ENCODE data around the gene LIMK1. TPM values are rescaled to one million over a fixed set of nuclear protein-coding genes. Genes with fewer than 3 reads are reported as not detected.
A peak's percentile ranks its signal among the peaks of the same experiment; 100 is the strongest.
"Not testable (repeated sequence)": the region's sequence is repeated elsewhere in the genome, so short reads cannot be mapped to it uniquely, and the experiment has no call there.

The LIMK1 gene
- total RNA-seq = 10 to 100 TPM; 48.4 to 52.9 TPM

DNA sequence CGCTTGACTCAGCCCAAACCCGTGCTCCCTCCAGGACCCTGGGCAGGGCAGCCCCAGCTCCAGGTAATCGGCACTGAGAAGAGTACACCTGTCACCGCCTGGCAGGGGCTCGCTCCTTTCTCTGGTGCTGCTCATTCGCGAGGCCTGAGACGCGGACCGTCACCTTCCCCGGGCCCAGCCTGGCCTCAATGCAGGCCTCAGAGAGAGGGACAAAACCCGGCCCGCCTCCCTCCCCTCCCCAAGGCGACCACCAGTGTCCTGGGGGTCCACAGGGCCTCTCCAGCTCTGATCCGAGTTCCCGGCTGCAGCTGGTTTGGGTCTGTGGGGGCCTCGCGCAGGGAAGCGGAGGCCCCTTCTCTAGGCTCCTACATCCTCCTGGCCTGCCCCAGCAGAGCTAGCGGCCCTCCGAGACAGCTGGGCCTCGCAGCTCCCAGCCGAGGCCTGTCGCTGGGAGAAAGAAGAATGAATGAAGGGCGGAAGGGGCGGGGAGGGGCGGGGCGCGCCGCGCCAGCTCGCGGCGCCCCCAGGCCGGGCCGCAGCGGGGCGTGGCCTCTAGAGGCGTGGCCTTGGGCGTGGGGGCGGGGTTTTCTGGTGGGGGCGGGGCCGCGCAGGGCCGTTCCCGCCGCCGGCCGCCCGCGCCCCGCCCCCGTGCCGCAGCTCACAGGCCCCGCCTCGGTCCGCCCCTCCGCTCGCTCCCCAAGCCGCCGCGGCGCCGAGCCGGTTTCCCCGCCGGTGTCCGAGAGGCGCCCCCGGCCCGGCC is at the start of gene LIMK1:
TSS of gene LIMK1 (plus strand) at position 688 of the 760 bp plus-strand sequence. CDS start 187 bp downstream, outside the sequence.
- no peaks in the 10 kb centered on the region for H3K36me3 Mint-ChIP-seq
- no peaks in the 10 kb centered on the region for H3K27me3 Mint-ChIP-seq
- no peaks in the 10 kb centered on the region for H3K9me3 Mint-ChIP-seq
- H3K4me1 Mint-ChIP-seq (ENCODE audit: low read depth in 2 of 2) = peaks cover 0 to 10% of the 10 kb centered on the region in 2 donors
- peak; percentile 93 to 97 for ATAC-seq
- DNase-seq (ENCODE audit: low spot score) = peak; percentile 89
- H3K4me3 Mint-ChIP-seq = peak within 1 kb of the TSS; percentile 82
- peak within 1 kb of the TSS; percentile 71 to 93 for H3K27ac Mint-ChIP-seq

DNA sequence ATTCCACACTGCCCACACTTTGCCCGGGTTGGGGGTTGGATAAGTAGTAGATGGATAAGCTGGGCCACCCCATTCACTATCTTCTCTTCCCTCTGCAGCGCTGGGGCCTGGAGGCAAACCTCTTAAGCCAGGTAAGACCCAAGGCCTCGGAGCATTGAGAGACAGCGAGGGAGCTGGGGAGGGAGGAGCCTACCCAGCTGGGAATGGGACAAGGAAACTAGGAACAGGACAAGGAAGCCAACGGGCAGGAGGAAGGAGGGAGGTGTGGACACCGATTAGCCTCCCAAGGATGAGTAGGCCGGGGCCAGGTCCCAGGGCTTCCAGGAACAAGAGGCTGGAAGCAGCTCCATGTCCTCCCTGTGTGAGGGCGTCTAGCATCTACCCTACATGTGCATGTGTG is 46.0 kb upstream of the LIMK1 start:
- ATAC-seq (no peak), DNase-seq (ENCODE audit: low spot score) (no peak)
- Mint-ChIP-seq H3K9me3 (no peaks in the 10 kb centered on the region), H3K27ac (no peak overlapping the region), H3K4me3 (no peak overlapping the region), H3K4me1 (ENCODE audit: low read depth in 2 of 2) (no peaks in the 10 kb centered on the region), H3K27me3 (no peaks in the 10 kb centered on the region), H3K36me3 (no peaks in the 10 kb centered on the region)

DNA sequence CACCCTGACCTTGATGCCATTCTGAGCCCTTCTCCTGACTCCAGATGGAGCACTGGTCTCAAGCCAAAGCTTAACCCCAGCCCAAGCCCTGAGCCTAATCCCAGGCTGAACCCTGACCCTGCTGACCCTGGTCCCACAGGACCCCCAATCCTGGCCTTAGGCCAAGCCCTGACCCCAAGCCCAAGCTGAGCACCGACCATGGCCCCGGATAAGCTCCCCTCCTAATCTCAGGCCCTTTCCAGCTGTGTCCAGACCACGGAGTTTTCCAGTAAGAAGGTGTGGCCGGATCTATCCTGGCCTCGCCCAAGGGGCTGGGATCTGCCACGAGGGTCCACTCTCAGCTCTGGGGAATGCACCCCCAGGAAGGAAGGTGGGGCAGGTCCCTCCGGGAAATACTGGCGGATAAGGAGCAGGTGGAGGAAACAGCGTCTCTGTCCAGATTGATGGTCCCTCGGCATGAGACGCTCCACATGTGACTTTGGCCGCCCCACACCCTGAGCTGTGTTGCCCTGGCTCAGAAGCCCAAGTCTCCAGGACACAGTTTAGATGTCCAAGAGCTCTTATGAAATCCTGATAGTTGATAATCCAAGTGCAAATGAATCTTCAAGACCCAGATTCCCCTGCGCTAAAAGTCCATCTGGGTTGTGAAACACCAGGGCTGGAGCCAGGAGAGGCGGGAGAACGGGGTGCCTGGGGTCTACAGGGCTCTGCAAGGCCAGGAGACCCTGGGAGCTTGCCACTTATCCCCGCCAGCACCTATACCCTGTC is 45.2 kb upstream of the LIMK1 start:
- Mint-ChIP-seq H3K4me1 (ENCODE audit: low read depth in 2 of 2) (no peaks in the 10 kb centered on the region), H3K27me3 (no peaks in the 10 kb centered on the region), H3K27ac (no peak overlapping the region), H3K4me3 (no peak overlapping the region), H3K36me3 (no peaks in the 10 kb centered on the region), H3K9me3 (no peaks in the 10 kb centered on the region)
- no peak for DNase-seq (ENCODE audit: low spot score)
- ATAC-seq = no peak

DNA sequence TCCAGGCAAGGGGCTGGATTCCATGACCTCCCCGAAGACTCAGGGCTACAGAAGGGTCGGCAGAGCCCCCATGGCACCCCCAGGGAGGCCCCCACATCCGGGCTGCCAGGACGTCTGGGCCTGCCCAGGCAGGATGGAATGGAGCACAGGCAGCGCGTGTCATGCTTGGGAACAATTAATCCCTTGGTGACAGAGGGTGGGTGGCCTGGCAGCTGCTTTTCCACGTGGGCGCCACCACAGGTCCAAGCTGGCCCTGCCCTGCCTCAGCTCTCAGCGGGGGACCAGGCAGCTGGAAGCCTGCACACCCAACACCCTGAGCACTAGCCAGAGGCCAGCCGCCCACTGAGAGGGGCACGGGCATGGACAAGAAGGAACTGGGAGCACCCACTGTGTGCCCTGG is 44.3 kb upstream of the LIMK1 start:
- ATAC-seq = no peak

DNA sequence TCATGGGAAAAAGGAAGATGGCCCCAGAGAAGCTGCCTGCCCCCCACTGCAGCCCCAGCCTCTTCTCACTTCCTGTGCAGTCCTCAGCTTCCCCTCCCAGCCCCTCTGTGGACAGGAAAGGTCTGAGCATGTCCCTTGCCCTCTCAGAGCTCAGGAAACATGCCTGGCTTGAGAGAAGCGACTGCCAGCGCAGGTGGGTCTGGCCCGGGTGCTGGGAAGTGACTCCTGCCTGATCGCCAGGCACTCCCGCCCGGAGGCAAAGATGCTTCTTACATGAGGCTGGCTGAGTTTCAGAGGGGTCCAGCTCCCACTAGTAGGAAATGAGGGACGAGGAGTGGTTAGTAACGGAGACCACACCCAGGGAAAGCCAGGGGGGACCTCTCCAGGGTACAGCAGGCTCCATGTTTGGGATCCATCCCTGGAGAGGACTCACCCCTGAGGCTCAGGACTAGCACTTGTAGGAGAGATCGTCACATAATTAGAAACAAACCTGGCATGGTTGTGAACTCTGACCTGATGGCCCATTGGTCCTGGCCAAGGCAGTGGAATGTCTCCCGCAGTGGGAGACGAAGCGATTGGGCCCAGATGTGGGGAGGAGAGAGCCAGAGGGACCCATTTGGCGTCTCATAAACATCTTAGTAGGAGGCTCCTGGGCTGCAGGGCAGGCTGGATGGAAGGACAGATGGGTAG is 43.4 kb upstream of the LIMK1 start:
- ATAC-seq (no peak), DNase-seq (ENCODE audit: low spot score) (no peak)
- H3K36me3 Mint-ChIP-seq = no peaks in the 10 kb centered on the region
- H3K4me3 Mint-ChIP-seq = no peak overlapping the region
- no peaks in the 10 kb centered on the region for H3K9me3 Mint-ChIP-seq
- no peak overlapping the region for H3K27ac Mint-ChIP-seq
- no peaks in the 10 kb centered on the region for H3K4me1 Mint-ChIP-seq (ENCODE audit: low read depth in 2 of 2)
- H3K27me3 Mint-ChIP-seq = no peaks in the 10 kb centered on the region

More for the DNA sequence above, 44.3 kb upstream of the LIMK1 start:
- Mint-ChIP-seq H3K4me3 (no peak overlapping the region), H3K36me3 (no peaks in the 10 kb centered on the region), H3K27me3 (no peaks in the 10 kb centered on the region), H3K9me3 (no peaks in the 10 kb centered on the region), H3K27ac (no peak overlapping the region), H3K4me1 (ENCODE audit: low read depth in 2 of 2) (no peaks in the 10 kb centered on the region)
- DNase-seq (ENCODE audit: low spot score) = no peak

DNA sequence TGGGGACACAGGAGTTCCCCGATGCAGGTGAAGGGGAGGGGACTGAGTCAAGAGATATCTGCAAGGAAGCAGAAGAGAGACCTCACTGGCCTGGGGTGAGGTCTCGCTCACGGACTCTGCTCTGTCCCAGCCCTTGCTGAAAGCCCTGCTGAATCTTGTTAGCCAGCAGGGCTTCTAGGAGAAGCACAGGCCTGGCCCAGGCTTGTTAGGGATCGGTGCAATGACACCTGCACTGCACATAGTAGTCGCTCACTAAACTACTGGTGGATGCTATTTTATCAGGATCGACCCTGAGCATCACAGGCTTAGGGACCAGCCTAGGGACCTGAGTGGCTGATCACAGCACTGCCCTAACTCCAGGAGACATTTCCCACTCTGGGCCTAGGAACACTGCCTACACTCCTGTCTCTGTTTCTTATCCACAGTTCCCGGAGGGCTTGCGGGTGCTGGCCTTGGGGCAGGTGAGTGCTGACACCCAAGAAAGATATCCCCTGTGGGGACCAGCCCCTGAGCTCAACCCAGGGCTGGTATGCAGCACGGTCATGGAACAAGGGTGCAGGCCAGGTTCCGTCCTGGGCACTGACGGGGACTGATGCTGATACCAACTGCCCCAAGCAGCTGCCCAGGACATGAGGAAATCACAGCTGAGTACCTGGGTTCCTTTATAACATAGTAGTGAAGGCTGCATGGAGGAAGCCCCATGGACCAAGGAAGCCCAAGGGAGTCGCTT is 42.6 kb upstream of the LIMK1 start:
- Mint-ChIP-seq H3K4me1 (ENCODE audit: low read depth in 2 of 2) (no peaks in the 10 kb centered on the region), H3K27me3 (no peaks in the 10 kb centered on the region), H3K9me3 (no peaks in the 10 kb centered on the region), H3K4me3 (no peak overlapping the region), H3K27ac (no peak overlapping the region), H3K36me3 (no peaks in the 10 kb centered on the region)
- DNase-seq (ENCODE audit: low spot score) = no peak
- ATAC-seq = no peak

DNA sequence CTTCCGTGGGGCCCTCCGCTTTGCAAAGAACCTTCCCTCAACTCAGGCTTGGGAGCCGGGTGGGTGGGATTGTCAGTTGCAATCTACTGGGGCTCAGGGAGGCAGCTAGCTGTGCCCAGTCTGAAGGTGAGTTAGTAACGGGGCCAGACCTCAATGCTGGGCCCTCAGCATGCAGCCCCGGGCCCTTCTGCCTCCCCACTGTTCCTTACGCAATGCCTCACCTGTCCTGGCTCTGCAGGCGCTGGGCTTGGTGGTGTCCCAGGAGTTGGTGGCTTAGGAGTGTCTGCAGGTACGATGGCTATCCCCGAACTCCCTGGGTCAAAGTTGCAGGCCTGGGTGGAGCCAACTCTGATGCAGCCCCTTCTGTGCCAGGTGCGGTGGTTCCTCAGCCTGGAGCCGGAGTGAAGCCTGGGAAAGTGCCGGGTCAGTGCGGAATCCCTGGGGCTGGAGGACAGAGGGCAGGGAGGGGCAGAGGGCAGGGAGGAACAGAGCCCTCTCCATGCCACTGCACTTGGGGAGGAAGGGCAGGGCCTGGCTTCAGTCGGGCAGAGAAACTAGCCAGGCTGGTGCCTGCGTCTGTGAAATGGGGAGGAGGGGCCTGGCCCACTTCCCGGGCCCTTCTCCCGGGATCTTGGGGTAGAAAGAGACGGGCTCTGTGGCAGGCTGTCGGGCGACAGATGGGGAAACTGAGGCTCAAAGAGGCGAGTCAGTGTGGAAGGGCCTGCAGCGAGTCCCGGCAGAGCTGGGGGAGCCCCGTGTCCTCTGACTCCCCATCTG is 40.7 kb upstream of the LIMK1 start:
- no peaks in the 10 kb centered on the region for H3K9me3 Mint-ChIP-seq
- no peaks in the 10 kb centered on the region for H3K36me3 Mint-ChIP-seq
- ATAC-seq (no peak), DNase-seq (ENCODE audit: low spot score) (no peak)
- H3K4me3 Mint-ChIP-seq = no peak overlapping the region
- peaks cover 0 to 2% of the 10 kb centered on the region in 2 donors for H3K27me3 Mint-ChIP-seq
- no peak overlapping the region for H3K27ac Mint-ChIP-seq
- H3K4me1 Mint-ChIP-seq (ENCODE audit: low read depth in 2 of 2) = no peaks in the 10 kb centered on the region

DNA sequence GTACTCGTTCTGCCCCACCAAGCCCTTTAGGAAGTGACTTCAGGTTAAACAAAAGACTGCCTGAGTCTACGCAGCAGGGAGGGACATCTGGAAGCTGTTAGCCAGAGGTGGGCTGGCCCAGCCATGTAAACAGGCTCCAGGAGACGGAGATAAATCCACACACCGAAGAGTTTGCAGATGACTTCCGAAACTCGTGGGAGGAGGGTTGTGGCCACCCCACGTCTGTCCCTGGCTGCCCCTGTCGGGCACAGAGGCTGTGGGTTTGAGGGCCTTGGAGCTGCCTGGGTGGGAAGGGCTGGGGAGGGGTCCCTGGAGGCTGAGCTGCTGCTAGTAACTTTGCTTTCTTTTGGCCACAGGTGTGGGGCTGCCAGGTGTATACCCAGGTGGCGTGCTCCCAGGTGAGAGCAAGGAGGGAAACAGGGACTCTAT is 40.1 kb upstream of the LIMK1 start:
- H3K4me1 Mint-ChIP-seq (ENCODE audit: low read depth in 2 of 2) = no peaks in the 10 kb centered on the region
- no peak overlapping the region for H3K27ac Mint-ChIP-seq
- no peak overlapping the region for H3K4me3 Mint-ChIP-seq
- H3K27me3 Mint-ChIP-seq = peaks cover 0 to 2% of the 10 kb centered on the region in 2 donors
- DNase-seq (ENCODE audit: low spot score) (no peak), ATAC-seq (no peak)
- H3K36me3 Mint-ChIP-seq = no peaks in the 10 kb centered on the region
- no peaks in the 10 kb centered on the region for H3K9me3 Mint-ChIP-seq

DNA sequence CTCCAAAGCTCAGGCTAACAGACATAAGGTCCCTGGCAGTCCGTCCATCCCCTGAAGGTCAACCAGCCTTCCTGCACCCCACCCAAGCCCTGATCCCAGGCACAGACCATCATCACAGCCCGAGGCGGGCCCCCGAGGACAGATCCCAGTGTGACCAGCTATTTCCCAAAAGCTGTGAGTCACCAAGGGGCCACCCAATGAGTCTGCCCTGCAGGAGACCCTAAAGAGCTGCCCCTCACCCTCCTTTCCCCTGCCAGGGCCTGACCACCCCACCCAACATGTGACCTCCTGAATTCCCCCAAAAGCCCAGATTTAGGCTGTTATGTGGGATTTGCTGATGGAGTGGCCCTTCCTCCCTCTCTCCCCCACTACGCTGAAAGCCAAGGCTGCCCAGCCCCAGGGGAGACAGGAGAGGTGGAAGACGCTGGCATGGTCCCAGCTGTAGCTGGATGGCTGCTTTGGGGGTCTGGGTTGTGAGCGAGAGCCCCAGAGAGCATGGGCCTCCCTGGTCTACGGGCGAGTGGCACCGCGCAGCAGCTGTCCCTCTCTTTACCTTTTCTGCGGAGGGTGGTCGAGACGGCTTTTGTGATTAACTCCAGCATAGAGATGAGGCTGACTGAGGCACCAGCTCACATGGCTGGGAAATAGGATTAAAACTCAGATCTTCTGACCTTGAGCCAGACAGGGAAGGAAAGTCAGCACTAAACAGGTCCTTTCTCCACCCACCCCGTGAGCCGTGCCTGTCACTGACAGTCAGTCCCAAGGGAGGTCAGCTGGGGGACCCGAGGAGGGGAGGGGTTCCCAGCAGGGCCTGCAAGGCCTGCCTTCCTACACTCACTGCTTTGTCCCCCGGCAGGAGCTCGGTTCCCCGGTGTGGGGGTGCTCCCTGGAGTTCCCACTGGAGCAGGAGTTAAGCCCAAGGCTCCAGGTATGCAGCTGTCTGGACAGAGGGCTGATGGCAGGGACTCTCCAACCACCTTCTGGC is 38.9 kb upstream of the LIMK1 start:
- Mint-ChIP-seq H3K4me3 (no peak overlapping the region), H3K36me3 (no peaks in the 10 kb centered on the region), H3K27me3 (peaks cover 0 to 2% of the 10 kb centered on the region in 2 donors), H3K4me1 (ENCODE audit: low read depth in 2 of 2) (no peaks in the 10 kb centered on the region), H3K9me3 (no peaks in the 10 kb centered on the region), H3K27ac (no peak overlapping the region)
- ATAC-seq (no peak), DNase-seq (ENCODE audit: low spot score) (no peak)

DNA sequence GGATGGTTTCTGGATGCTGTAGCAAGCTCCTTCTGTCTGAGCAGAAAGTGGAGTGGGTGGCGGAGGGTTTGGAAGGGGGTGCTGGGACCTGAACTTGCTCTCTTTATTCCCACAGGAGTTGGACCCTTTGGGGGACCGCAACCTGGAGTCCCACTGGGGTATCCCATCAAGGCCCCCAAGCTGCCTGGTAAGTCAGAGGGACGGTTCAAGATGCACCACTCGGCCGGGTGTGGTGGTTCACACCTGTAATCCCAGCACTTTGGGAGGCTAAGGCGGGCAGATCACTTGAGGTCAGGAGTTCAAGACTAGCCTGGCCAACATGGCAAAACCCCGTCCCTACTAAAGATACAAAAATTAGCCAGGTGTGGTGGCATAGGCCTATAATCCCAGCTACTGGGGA is 37.0 kb upstream of the LIMK1 start:
- not testable (repeated sequence) for H3K27ac Mint-ChIP-seq; H3K4me3 Mint-ChIP-seq; DNase-seq (ENCODE audit: low spot score); H3K9me3 Mint-ChIP-seq; ATAC-seq; H3K27me3 Mint-ChIP-seq; H3K36me3 Mint-ChIP-seq; H3K4me1 Mint-ChIP-seq (ENCODE audit: low read depth in 2 of 2)

DNA sequence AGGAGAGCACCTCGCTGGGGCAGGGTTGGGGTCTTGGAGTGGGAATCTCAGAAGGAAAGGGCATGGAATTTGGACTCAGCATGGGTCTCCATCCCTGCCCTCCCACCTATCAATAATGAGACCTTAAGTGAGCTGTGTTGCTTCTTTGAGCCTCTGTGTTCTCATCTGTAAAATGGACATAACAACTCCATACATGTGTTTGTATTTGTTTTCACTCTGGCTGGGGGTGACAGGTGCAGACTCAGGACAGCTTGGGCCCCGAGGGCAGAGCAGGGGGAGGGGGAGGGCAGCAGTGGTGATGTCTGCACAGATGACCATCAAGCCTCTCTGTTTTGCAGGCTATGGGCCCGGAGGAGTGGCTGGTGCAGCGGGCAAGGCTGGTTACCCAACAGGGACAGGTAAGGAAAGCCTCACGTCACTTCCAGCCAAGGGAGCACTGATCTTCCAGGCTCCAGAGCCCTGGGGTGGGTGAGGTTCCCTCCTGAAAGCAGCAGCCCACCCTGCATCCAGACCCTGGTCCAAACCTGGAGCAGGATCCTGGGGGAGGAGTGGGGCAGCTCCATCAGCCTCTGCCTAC is 35.7 kb upstream of the LIMK1 start:
- DNase-seq (ENCODE audit: low spot score) (no peak), ATAC-seq (peak in 1 of 2 donors; percentile 4)
- Mint-ChIP-seq H3K27me3 (peaks cover 4 to 7% of the 10 kb centered on the region in 2 donors), H3K4me1 (ENCODE audit: low read depth in 2 of 2) (peaks cover 2 to 5% of the 10 kb centered on the region in 2 donors), H3K9me3 (no peaks in the 10 kb centered on the region), H3K27ac (no peak overlapping the region), H3K4me3 (no peak overlapping the region), H3K36me3 (no peaks in the 10 kb centered on the region)
